Endometrial microvascular endothelial cells (primary cell): ENCODE data around the gene WHRN. TPM values are rescaled to one million over a fixed set of nuclear protein-coding genes. Genes with fewer than 3 reads are reported as not detected.

Experiments
- in situ Hi-C: cut with HindIII; loops from 2 replicates; pipeline ENCODE4 v1.10.0; 2017; ENCODE audit warnings: low sequenced_read_pairs, low pct_unique_long_range_greater_than_20kb; ENCODE audit errors: inconsistent ontology term
- total RNA-seq: library from RNA; depleted of rRNA; stranded (reverse); fragments of >200 nt; gene quantifications from one replicate; pipeline ENCODE4 v1.2.3, GENCODE V29; 2015; ENCODE audit errors: inconsistent ontology term

WHRN gene
- total RNA-seq, 1 donor from 2014 or later = not detected

DNA sequence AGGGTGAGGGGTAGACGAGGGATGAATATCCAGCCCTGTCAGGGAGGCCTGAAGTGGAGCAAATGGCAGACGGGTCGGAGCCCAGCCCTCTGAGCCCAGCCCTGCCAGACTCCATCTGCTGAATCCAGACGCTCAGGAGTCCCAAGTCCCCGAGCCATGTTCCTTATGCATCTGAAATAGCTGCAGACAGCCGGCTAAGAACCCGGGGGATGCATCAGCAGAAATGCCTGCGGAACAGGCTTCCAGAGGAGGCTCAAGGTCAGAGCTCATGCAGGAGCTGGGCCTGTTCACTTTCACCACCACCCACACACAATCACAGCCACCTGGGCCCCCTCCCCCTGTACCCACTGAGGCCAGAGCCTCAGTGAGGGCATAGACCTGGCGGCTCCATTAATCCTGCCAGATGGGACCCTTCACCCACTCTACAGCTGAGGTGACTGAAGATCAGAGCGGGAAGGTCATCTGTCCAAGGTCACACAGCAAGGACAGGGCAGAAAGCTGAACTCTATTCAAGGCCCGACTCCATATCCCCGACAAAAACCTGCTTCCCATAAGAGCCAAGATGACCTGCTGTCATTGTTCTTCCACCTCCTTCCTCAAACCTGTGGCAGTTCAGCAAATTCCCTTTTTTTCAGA, 93.1 kb downstream of the WHRN start:
- in situ Hi-C loops = no loop called here

DNA sequence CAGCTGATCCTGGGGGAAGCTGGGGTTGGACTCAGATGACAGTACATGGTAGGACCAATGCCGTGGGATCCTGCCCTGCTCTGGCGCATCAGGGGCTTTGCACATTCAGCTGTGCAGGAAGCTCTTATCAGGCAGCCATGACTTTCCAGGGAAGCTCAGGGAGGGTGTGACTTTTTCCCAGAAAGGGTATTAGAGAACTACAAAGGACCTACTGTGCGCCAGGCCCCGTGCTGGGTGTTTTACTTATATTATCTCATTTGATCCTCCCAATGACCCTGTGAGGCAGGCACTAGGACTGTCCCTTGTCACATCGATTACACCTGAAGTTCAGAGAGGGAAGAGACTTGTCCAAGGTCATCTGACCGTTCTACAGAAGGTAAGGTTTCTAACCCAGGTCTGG, 93.8 kb downstream of the WHRN start:
- in situ Hi-C loops = no loop called here

DNA sequence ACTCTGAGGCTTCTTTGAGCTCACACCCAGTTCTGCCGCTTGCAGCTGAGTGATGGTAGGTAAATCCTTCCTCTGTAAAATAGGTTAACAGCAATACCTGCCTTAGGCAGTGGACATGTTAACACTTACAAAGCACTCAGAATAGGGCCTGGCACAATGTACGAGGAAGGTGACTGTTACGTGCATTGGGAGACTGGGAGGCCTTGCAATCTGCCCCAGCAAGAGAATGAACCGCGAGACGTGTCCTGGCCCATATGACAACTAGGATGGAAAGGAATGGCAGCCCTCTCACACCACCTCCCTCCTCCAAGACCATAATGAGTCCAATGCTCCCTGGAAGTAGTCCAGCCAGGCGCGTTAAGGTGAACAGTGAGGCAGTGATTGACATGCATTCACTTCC, 94.4 kb downstream of the WHRN start:
- in situ Hi-C loops = no loop called here

DNA sequence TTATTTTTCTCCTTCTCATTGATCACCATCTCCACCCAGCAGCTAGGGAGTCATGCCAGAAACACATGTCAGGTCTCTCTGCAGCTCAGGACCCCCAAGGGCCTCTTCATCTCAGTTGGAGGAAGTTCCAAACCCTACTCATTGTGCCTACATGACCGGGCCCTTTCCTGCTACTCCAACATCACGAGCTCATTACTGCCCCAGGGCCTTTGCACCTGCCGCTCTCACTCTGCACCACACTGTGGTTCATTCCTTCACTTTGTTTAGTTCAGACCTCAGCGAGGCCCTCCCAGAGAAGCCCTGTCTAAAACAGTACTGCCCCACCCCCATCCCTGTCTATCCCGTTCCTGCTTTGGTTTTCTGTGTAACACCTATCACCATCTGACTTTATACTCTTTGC, 95.4 kb downstream of the WHRN start:
- in situ Hi-C loops = no loop called here

DNA sequence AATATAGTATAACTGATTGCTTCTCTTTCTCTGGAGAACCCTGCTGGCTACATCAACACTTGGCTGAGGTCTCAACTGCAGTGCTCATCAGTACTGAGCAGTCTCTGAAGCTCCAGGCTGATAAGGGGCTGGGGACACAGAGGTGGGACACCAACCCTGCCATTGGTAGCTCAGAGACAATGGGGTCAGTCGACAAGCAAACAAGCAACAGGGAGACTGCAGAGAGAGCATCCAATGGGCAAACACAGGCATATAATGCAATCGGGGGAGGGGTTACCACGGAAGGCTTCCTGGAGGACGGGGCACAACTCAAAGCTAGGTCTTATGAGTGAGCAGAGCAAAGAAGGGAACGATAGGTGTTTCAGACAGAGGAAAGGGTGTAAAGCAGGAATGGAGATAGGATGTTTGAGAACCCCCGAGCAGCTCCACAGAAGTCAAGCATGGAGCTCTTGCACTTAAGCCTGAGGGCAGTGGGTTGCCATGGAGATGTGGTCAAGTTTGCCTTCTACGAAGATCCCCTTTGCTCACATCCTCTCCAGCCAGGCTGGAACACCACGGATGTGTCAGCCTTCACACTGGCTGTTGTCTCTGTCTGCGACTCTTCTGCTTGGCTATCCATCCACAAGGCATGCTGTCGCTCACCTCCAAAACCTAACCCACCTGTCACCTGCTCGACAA, 96.0 kb downstream of the WHRN start:
- in situ Hi-C loops = no loop called here

DNA sequence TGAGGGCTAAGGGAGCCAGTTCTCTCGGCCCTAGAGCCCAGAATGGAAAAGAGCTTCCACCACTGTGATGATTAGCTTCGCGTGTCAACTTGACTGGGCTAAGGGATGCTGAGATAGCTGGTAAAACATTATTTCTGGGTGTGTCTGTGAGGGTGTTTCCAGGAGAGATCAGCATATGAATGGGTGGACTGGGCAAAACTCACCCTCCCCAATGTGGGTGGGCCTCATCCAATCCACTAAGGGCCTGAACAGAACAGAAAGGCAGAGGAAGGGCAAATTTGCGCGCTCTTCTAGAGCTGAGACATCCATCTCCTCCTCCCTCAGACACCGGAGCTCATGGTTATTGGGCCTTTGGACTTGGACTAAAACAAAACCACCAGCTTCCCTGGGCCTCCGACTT, 96.6 kb downstream of the WHRN start:
- in situ Hi-C loops = no loop called here

DNA sequence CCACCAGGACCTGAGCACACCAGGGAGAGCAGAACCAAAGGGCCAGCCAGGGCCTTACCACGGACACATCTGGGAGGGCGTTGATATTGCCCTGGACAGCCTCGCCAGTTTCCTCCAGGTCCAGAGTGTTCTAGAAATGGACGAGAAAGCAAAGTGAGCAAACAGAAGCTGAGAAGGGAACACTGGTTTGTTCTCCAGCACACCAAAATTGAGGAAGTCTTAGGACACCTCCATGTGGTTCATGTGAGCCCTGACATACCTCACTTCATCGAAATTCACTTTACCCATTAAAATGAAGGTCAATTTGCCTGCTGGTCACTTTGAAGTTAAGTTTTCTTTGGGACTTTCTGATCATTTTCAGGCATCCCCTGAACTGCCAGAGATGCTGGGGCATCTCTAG, 97.4 kb downstream of the WHRN start:
- in situ Hi-C loops = no loop called here

DNA sequence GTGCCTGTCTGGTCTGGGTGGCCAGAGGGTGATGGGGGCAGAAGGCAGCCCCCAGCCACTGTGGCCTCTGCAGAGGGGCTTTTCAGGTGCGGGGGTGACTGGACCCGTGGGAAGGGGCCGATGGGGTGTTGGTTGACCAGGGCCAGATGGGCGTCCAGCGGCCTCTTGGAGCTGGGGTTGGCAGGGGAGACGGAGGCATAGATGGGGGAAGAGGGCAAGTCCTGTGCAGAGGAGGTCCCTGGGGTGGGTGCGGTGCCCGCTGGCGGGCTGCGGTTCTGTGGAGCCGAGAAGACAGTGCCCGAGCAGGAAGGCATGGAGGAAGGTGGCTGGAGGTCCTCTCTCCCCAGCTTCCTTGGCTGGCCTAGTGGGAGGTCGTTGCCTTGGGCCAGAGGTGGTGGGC, 98.8 kb downstream of the WHRN start:
- in situ Hi-C loops = no loop called here

DNA sequence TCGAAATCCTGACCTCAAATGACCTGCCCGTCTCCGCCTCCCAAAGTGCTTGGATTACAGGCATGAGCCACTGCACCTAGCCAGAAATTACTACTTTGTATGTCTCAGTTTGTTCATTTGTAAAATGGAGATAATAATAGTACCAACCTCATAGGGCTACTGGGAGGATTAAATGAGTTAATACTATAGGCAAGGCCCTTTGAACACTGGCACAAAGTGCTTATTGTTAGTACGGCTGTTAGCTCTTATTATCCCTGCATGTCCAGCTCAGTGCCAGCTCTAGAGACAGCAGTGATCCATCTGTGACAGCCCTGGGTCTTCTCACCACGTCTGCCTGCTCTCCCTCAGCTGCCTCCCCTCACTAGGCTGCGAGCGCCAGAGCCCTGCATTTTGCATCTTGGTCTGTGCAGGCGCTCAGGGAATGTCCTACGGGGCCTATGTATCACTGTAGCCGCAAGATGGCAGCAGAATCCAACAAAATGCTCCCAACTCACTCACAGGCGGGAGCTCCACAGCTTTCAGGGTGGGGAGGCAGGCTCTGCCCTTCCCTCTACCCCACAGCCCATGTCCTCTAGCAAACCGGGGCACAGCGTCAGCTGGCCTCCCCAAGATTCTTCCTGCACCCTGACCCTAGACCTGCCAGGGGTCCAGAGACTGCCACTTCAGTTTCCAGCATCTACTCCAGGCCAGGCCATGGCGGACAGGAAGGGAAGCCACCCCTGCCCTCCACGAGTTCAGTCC, 99.8 kb downstream of the WHRN start:
- in situ Hi-C loops = no loop called here

DNA sequence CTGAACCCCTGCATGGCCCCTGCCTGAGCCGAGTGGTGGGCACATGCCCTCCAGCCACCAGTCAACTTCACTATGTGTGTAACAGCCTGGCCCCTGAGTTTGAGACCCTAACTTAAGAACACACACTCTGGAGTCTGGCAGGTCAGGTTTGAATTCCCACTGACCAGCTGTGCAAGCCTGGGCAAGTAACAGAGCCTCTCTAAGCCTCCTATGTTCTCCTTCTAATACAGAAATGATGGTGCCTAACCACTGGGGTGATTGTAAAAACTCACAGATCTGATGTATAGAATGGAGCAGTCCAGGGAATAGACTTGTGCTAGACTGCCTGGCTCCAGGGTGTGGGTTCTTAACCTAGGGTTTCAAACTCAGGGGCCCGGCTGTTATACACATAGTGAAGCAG, 100.7 kb downstream of the WHRN start:
- in situ Hi-C loops = no loop called here

DNA sequence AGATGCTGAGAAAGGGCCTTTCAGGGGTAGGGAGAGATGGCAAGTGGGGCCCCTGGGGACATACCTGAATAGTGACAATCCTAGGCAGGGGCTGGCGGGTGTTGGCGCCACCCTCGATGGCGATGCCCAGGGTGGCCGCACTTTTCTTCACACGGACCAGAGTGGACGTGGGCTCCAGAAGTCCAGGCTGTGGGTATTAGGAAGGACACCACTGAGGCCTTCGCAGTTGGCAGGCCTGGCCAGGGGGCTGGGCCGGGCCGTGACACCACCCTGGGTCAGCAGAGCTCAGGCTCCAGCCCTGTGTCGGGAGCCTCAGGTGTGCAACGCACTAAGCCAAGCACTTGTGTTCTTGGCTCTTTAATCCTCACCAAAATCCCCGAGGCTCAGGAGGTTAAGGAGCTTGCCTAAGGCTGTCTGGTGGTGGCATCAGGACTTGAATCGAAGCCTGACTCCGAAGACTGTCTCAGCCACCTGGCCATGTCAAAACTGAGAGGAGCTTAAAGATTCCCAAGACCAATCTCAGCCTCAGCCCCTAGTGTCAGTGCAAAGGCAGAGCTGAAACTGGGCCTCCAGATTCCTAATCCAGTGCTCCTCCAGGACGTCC, 102.0 kb downstream of the WHRN start:
- in situ Hi-C loops = no loop called here

DNA sequence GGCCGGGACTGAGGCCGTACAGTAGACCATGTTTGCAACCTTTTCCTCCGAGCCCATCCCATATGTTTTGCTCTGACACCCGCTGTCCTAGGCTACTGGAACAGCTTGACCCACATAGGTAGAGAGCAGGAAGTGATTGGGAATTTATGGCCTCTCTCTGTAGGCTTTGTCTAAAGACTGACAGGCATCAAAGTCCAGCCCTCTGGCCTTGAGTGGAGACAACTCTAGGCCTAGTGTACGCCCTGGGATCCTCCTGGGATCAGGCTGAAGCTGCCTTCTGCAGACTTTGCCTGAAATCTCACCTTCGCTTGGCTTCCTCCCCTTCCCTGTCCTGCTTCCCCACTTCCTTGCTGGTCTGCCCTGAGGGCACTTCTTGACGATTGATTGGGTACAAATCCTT, 103.9 kb downstream of the WHRN start:
- in situ Hi-C loops = no loop called here

DNA sequence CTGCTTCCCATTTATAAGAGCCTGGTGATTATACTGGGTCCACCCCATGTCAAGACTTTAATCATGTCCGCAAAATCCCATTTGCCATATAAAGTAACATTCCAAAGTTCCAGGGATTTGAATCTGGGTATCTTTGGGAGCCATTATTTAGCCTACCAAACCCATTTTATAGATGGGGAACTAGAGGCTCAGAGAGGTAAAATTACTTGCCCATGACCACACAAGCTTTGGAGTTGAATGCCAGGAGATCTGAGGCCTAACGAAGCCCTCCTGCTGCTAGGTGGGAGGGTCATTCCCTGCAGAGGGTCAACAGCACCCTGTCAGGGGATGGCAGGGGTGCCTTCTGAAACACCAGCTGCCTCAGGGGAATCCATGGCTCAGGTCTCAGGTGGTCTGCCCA, 104.5 kb downstream of the WHRN start:
- in situ Hi-C loops = no loop called here

DNA sequence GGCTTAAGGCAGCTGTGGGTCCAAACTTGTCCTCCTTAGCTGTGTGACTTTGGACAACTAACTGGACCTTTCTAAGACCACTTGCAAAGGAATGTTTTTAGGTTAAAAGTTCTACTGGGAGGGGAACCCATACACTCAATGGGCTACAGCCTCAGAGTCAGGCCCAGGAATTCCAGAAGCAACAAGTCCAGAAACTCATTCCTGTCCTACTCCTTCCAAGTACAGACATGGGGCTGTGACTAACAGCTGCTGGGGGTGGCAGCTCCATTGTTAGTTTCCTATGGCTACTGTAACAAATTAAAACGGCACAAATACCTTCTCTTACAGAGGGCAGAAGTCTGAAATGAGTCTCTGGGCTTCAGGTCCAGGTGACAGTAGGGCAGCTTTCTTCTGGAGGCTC, 105.1 kb downstream of the WHRN start:
- in situ Hi-C loops = no loop called here

DNA sequence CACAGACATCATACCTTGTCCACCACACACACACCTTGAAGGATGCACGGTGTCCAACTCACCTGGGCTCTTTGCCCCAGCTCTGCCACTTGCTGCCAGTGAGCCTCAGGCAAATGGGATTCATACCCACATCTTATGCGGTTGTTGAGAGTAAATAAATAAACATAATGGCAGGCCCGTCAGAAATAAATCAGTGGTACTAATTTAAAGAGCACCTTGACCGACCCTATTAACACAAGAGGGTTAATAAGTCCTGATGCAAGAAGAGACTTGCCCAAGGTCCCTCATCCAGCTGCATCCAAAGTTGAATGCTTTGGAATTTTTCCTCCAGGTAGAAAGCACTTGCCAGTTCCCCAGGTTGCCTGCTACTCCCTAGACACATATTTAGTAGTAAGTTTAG, 105.9 kb downstream of the WHRN start:
- in situ Hi-C loops = no loop called here

DNA sequence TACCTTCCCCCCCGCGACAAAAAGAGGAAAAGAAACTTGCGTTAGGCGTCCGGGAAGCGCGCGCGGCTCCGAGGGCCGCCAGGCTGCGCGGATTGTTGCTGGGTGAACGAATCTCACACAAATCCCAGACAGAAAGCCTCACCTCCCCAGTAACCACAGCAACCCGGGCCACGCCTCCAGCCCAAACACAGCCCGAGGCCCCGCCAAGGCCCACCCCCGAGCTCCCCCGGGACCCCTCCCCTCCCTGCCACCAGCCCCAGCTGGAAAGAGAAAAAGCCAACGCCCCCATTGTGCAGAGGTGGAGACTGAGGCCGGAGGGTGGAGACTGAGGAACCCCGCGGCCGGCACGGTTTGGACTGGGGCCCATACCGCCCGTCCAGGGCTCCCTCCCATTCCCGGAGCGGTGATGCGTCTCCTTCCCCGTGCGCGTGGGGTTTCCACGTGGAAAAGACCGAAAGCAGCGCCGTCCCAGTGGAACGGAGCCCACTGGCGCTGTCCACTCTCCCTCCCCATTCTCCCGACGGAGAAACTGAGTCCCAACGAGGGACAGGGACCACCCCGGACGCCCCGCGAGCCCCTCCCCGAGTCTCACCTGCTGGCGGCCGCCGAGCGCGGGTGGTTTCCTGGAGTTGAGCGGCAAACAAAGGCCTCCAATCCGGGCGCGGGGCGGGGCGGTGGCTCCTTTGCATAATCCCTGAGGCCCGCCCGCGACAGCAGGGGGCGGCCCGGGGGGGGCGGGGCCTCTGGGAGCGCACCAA, 107.2 kb downstream of the WHRN start:
- in situ Hi-C loops = no loop called here

DNA sequence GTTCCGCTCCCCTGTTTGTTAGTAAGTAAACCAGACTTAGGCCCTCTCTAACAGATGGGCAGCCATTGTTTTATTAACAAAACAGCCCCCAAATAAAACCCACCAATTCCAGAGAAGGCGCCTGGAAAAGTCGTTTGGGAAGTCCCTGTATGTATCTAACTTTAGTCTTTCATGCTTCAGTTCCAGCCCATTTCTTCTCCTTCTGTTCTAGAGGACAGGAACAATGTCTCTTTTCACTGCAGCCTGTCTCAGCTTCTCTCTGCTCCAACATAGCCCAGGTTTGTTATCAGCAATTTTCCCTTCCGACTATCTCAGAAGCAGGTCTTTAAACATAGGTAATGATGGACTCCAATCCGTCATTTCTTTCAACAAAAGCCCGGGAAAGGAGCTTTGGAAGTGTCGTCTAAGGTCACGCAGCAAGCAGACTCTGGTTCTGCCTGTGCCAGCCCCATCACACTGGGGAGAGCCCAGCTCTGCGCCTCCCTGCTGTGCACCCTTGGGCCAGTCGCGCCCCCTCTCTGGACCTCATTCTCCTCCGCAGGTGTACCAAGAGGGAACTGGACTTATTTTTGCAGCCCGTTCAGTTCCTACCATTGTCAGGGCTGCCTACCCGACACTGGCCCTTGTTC, 107.9 kb downstream of the WHRN start:
- in situ Hi-C loops = no loop called here

DNA sequence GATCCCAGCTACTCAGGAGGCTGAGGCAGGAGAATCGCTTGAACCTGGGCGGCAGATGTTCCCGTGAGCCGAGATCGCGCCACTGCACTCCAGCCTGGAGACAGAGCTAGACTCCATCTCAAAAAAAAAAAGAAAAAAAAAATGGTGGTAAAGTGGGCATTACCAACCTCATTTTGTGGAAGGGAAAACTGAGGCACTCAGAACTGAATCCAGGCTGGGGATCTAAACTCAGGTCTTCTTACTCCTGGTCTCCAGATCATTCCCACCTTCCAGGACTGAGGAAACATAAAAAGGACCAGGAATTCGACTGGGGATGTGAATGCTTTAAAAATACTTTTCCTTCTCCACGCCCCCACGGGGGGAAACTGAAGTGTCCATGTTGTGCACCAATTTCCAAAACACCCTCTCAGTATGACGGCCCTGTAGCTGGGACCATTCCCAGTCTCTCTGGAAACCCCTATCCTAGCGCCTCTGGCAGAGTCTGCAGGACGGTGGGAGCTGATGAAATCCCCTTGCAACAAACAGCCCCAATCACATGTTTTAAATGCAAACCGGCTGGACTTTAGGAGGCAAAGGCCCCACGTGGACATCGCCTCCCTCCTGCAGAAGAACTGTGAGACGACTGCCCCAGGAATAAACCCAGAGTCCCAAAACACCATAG, 108.6 kb downstream of the WHRN start:
- in situ Hi-C loops = no loop called here
